Endodermal cell (in vitro differentiated cells): ENCODE data around the gene ADGRD1. TPM values are rescaled to one million over a fixed set of nuclear protein-coding genes. Genes with fewer than 3 reads are reported as not detected.

Source experiments
- DNase-seq: peaks from one replicate; pipeline ENCODE4 v3.0.0-alpha.2; 2017
- H3K27ac ChIP-seq: 2 replicates; pipeline ENCODE4 v1.5.1; 2013; ENCODE audit warnings: mild to moderate bottlenecking, low read depth, low read length, moderate library complexity
- H3K27me3 ChIP-seq: 2 replicates; pipeline ENCODE4 v1.6.1; 2013; ENCODE audit warnings: mild to moderate bottlenecking, low read length, moderate library complexity; ENCODE audit not compliant: insufficient read depth, control insufficient read depth, poor library complexity, severe bottlenecking
- H3K36me3 ChIP-seq: 2 replicates; pipeline ENCODE4 v1.7.0; 2013; ENCODE audit warnings: mild to moderate bottlenecking, low read length, moderate library complexity; ENCODE audit not compliant: control insufficient read depth, insufficient read depth
- H3K4me1 ChIP-seq: one replicate; pipeline ENCODE4 v1.7.0; 2013; ENCODE audit warnings: low read length; ENCODE audit not compliant: control insufficient read depth, insufficient read depth
- H3K4me3 ChIP-seq: 2 replicates; pipeline ENCODE4 v1.5.1; 2013; ENCODE audit warnings: mild to moderate bottlenecking, low read length, moderate library complexity
- H3K9ac ChIP-seq: 2 replicates; pipeline ENCODE4 v1.6.1; 2013; ENCODE audit warnings: mild to moderate bottlenecking, low read length, moderate library complexity; ENCODE audit not compliant: poor library complexity, severe bottlenecking; ENCODE audit errors: extremely low read depth
- H3K9me3 ChIP-seq: 2 replicates; pipeline ENCODE4 v1.6.1; 2013; ENCODE audit warnings: mild to moderate bottlenecking, low read length, moderate library complexity; ENCODE audit not compliant: control insufficient read depth
- H3K27ac Mint-ChIP-seq: 2 replicates; pipeline ENCODE4 v1.8.0; 2020; ENCODE audit warnings: mixed read lengths
- H3K27me3 Mint-ChIP-seq: 2 replicates; pipeline ENCODE4 v1.8.0; 2021; ENCODE audit warnings: mild to moderate bottlenecking, mixed read lengths; ENCODE audit not compliant: insufficient read depth
- H3K36me3 Mint-ChIP-seq: 2 replicates; pipeline ENCODE4 v1.8.0; 2020; ENCODE audit warnings: low read depth, mixed read lengths
- H3K4me1 Mint-ChIP-seq: 2 replicates; pipeline ENCODE4 v1.8.0; 2020; ENCODE audit warnings: mixed read lengths
- H3K4me3 Mint-ChIP-seq: 2 replicates; pipeline ENCODE4 v1.8.0; 2020; ENCODE audit warnings: mild to moderate bottlenecking, moderate library complexity, mixed read lengths
- H3K9me3 Mint-ChIP-seq: 2 replicates; pipeline ENCODE4 v1.8.0; 2020; ENCODE audit warnings: mild to moderate bottlenecking, mixed read lengths
- CTCF ChIP-seq: fragments of 200-600 bp; sonication (generic); conservative IDR thresholded peaks from 2 replicates; pipeline ENCODE4 v1.5.0; 2021; ENCODE audit warnings: antibody characterized with exemption, mild to moderate bottlenecking
- WGBS, 2 experiments: methylation state at CpG; one replicate each; pipeline versions ENCODE4 v1.1.5 to v1.1.7; 2013; ENCODE audit warnings: missing lambda C conversion rate in 2 of 2, mixed read lengths in 1 of 2; ENCODE audit not compliant: insufficient coverage in 1 of 2, insufficient read length in 1 of 2; 5-methylcytosine and 5-hydroxymethylcytosine counted together
- total RNA-seq, 2 donors: library from RNA; stranded (reverse); fragmentation: NEBNext Ultra II Directional in 1 of 2; extraction: Animal tissue kit (Norgen Biotek cat#: 25700) in 1 of 2; gene quantifications; 2 replicates in 1 of 2; 3 replicates in 1 of 2; pipeline ENCODE4 v1.2.1, GENCODE V29; 2021

The ADGRD1 gene
- total RNA-seq, 2 donors from 2014 or later: 1.3 to 2.9 TPM

- H3K27me3 ChIP-seq: no peaks in the 10 kb centered on the region
- H3K36me3 ChIP-seq: no peaks in the 10 kb centered on the region
- no peak overlapping the region for H3K4me3 ChIP-seq
- no peak for DNase-seq
- no peaks in the 10 kb centered on the region for H3K4me1 Mint-ChIP-seq
- H3K9ac ChIP-seq: no peak overlapping the region
- WGBS, 2 experiments: 88 to 96% methylated on average over 8 to 23 of the region's 23 CpGs
- peaks cover 2% of the 10 kb centered on the region for H3K27me3 Mint-ChIP-seq
- H3K4me3 Mint-ChIP-seq: no peak overlapping the region
- peaks cover 5% of the 10 kb centered on the region for H3K9me3 Mint-ChIP-seq
- no peaks in the 10 kb centered on the region for H3K9me3 ChIP-seq
- no peak overlapping the region for H3K27ac ChIP-seq
- H3K36me3 Mint-ChIP-seq: no peaks in the 10 kb centered on the region
- no peak for TF ChIP-seq CTCF
- H3K27ac Mint-ChIP-seq: no peak overlapping the region
- no peaks in the 10 kb centered on the region for H3K4me1 ChIP-seq
These were observed 28.6 kb upstream of the ADGRD1 start for GRCh38 chr12:130924966-130925665.

GRCh38 chr12:130925666-130926015, 28.1 kb upstream of the ADGRD1 start:
- H3K27ac ChIP-seq: no peak overlapping the region
- H3K27me3 ChIP-seq: no peaks in the 10 kb centered on the region
- H3K9me3 ChIP-seq: no peaks in the 10 kb centered on the region
- no peak for DNase-seq
- 86 to 100% methylated on average over 4 to 7 of the region's 7 CpGs for WGBS, 2 experiments
- H3K4me1 ChIP-seq: no peaks in the 10 kb centered on the region
- H3K4me3 ChIP-seq: no peak overlapping the region
- no peaks in the 10 kb centered on the region for H3K36me3 ChIP-seq
- Mint-ChIP-seq H3K9me3 (peaks cover 5% of the 10 kb centered on the region), H3K4me1 (no peaks in the 10 kb centered on the region), H3K36me3 (no peaks in the 10 kb centered on the region), H3K4me3 (no peak overlapping the region), H3K27ac (no peak overlapping the region), H3K27me3 (peaks cover 2% of the 10 kb centered on the region)
- H3K9ac ChIP-seq: no peak overlapping the region
- no peak for TF ChIP-seq CTCF

GRCh38 chr12:130929363-130929762, 24.3 kb upstream of the ADGRD1 start:
- Mint-ChIP-seq H3K4me1 (no peaks in the 10 kb centered on the region), H3K27me3 (peaks cover 4% of the 10 kb centered on the region), H3K9me3 (no peaks in the 10 kb centered on the region), H3K4me3 (no peak overlapping the region), H3K27ac (no peak overlapping the region), H3K36me3 (no peaks in the 10 kb centered on the region)
- 89 to 93% methylated on average over 5 to 8 of the region's 8 CpGs for WGBS, 2 experiments
- Histone ChIP-seq H3K36me3 (no peaks in the 10 kb centered on the region), H3K4me1 (no peaks in the 10 kb centered on the region), H3K9me3 (no peaks in the 10 kb centered on the region), H3K9ac (no peak overlapping the region), H3K27ac (no peak overlapping the region), H3K27me3 (no peaks in the 10 kb centered on the region), H3K4me3 (no peak overlapping the region)
- no peak for TF ChIP-seq CTCF
- DNase-seq: no peak
